ENCODE measurements around the gene SNX5. TPM values are rescaled to one million over a fixed set of nuclear protein-coding genes. Genes with fewer than 3 reads are reported as not detected.

SNX5 gene
- total RNA-seq, 1 experiment from 2014 or later = 159 TPM

- H3K79me2 ChIP-seq (ENCODE audit: insufficient read depth, low read length) = no peaks in the 10 kb centered on the region
- no peaks in the 10 kb centered on the region for H3K9me2 ChIP-seq (ENCODE audit: insufficient read depth)
- TF ChIP-seq ELF1 (IDR thresholded peaks at IDR 0.05; ENCODE audit: borderline replicate concordance, low read depth) (no peak), TCF7L2 (IDR thresholded peaks at IDR 0.05; ENCODE audit: borderline replicate concordance, extremely low read depth, insufficient read depth, insufficient read length) (no peak)
- ChIA-PET RAD21 (ENCODE audit: low non-redundant PET in 1 of 2, low total read pairs in 2 of 2, uncharacterized antibody in 2 of 2, unreplicated experiment in 2 of 2) (no interaction called here), CTCF (no interaction called here), POLR2A (no interaction called here)
- intact Hi-C loops (cut with micrococcal nuclease) = no loop called here
- ATAC-seq (no peak), DNase-seq (ENCODE audit: low read depth, low spot score) (no peak)
- H3K27me3 ChIP-seq (ENCODE audit: insufficient read depth, low read length) = no peaks in the 10 kb centered on the region
- H2AFZ ChIP-seq (ENCODE audit: low read depth, low read length, poor library complexity, severe bottlenecking) = no peak overlapping the region
- no peak overlapping the region for H3K9ac ChIP-seq (ENCODE audit: low read length)
- H3K4me2 ChIP-seq (ENCODE audit: low read length) = no peak overlapping the region
- H3K27ac ChIP-seq (ENCODE audit: low read depth, low read length) = no peak overlapping the region
- H3K9me3 ChIP-seq (ENCODE audit: control insufficient read depth in 1 of 2, insufficient read depth in 1 of 2, low read depth in 1 of 2, low read length in 2 of 2) = no peaks in the 10 kb centered on the region
- no TSS peak for BruUV-seq (replicated peaks)
- H3K4me1 ChIP-seq (ENCODE audit: control insufficient read depth in 1 of 2, insufficient read depth in 2 of 2, low read length in 2 of 2) = no peaks in the 10 kb centered on the region
- no peak overlapping the region for H3K4me3 ChIP-seq (replicated peaks in 1 of 2; ENCODE audit: low read depth in 1 of 2, low read length in 2 of 2)
- no peaks in the 10 kb centered on the region for H3K36me3 ChIP-seq (ENCODE audit: control insufficient read depth in 1 of 2, insufficient read depth in 2 of 2, low read length in 2 of 2)
- no peaks in the 10 kb centered on the region for H4K20me1 ChIP-seq (ENCODE audit: insufficient read depth)
Measured at GRCh38 chr20:18005990-18006364, 37.4 kb upstream of the SNX5 start.

GRCh38 chr20:18005170-18005989 is 36.8 kb upstream of the SNX5 start:
- H2AFZ ChIP-seq (ENCODE audit: low read depth, low read length, poor library complexity, severe bottlenecking) = no peak overlapping the region
- H3K4me1 ChIP-seq (ENCODE audit: control insufficient read depth in 1 of 2, insufficient read depth in 2 of 2, low read length in 2 of 2) = no peaks in the 10 kb centered on the region
- no peaks in the 10 kb centered on the region for H3K9me2 ChIP-seq (ENCODE audit: insufficient read depth)
- no peak overlapping the region for H3K4me2 ChIP-seq (ENCODE audit: low read length)
- no peaks in the 10 kb centered on the region for H3K9me3 ChIP-seq (ENCODE audit: control insufficient read depth in 1 of 2, insufficient read depth in 1 of 2, low read depth in 1 of 2, low read length in 2 of 2)
- POLR2A ChIA-PET = no interaction called here
- TF ChIP-seq ZNF274 (IDR thresholded peaks at IDR 0.05; ENCODE audit: low read depth, low read length) = no peak
- TF ChIP-seq YY1 (IDR thresholded peaks at IDR 0.05; ENCODE audit: extremely low read depth, insufficient replicate concordance, low read depth, low read length) = no peak
- TF ChIP-seq SRF (IDR thresholded peaks at IDR 0.05; ENCODE audit: low read depth) = no peak
- H4K20me1 ChIP-seq (ENCODE audit: insufficient read depth) = no peaks in the 10 kb centered on the region
- BruUV-seq (replicated peaks) = no TSS peak
- H3K27me3 ChIP-seq (ENCODE audit: insufficient read depth, low read length) = no peaks in the 10 kb centered on the region
- intact Hi-C loops (cut with micrococcal nuclease) = no loop called here
- H3K27ac ChIP-seq (ENCODE audit: low read depth, low read length) = no peak overlapping the region
- RAD21 ChIA-PET (ENCODE audit: low non-redundant PET in 1 of 2, low total read pairs in 2 of 2, uncharacterized antibody in 2 of 2, unreplicated experiment in 2 of 2) = no interaction called here
- H3K79me2 ChIP-seq (ENCODE audit: insufficient read depth, low read length) = no peaks in the 10 kb centered on the region
- CTCF ChIA-PET = no interaction called here
- no peaks in the 10 kb centered on the region for H3K36me3 ChIP-seq (ENCODE audit: control insufficient read depth in 1 of 2, insufficient read depth in 2 of 2, low read length in 2 of 2)
- no peak overlapping the region for H3K4me3 ChIP-seq (replicated peaks in 1 of 2; ENCODE audit: low read depth in 1 of 2, low read length in 2 of 2)
- ATAC-seq = no peak
- DNase-seq (ENCODE audit: low read depth, low spot score) = no peak
- no peak overlapping the region for H3K9ac ChIP-seq (ENCODE audit: low read length)

Measured in HCT116 (cell line).